Ishikawa (cell line): ENCODE measurements around the gene C1D.

ENCODE experiments used
- EP300 ChIP-seq: IDR thresholded peaks from 2 replicates; pipeline ENCODE4 v1.6.1; 2012; ENCODE audit warnings: borderline replicate concordance
- REST ChIP-seq: IDR thresholded peaks from 2 replicates; pipeline ENCODE4 v1.6.1; 2012; ENCODE audit warnings: low read depth, mild to moderate bottlenecking
- USF1 ChIP-seq: IDR thresholded peaks from 2 replicates; pipeline ENCODE4 v1.6.1; 2012
- YY1 ChIP-seq: IDR thresholded peaks from 2 replicates; pipeline ENCODE4 v1.6.1; 2012; ENCODE audit warnings: low read depth

- no peak for TF ChIP-seq USF1
- TF ChIP-seq REST: no peak
- TF ChIP-seq EP300: no peak
- TF ChIP-seq YY1: no peak
Observed at GRCh38 chr2:68103030-68103708, 40.4 kb upstream of the C1D start.
